ENCODE measurements around the gene IQSEC2. TPM values are rescaled to one million over a fixed set of nuclear protein-coding genes. Genes with fewer than 3 reads are reported as not detected.

IQSEC2 gene
- polyA plus RNA-seq, 3 donors = 6.5 to 31.2 (median 6.9) TPM

DNA sequence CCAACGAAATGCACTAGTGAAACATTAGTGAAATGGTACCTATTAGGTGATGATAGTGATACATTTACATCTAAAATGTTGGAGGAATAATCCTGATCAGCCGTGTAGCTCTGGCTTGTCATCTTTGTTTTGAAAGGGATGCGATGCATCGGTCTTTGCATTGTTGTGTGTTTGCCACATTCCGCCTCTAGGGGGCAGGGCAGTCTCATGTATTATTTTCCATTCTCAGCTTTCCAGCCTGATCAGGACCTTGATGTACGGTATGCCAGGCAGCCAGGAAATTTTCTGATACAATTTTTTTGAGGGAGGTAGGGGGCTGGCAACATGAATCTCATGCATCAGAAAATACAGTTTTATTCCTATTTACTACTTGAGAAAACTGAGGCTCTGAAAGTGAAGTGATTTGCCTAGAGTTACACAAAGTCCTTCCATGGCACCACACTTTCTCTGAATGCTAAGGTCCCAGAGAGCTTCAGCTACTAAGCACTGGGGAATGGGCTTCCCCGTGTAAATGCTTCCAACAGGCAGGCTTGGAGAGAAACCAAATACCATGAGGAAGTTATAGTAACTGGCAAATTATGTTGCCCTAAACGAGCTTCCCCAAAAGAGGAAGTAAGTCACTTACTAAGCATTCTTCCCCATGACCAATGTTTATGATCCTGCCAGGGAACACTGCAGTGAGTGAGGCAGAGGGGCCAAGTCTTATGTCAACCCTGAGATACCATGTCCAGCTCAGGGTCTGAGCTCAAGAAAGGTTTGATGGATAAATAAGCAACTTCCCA, 31.8 kb upstream of the IQSEC2 start:
- H3K27ac ChIP-seq (ENCODE audit: low read depth in 1 of 2, low read length in 2 of 2) = peak overlapping the region; percentile 42 to 72
- Mint-ChIP-seq H3K27ac (peak overlapping the region; percentile 88 to 97 (median 94)), H3K4me3 (peak overlapping the region; percentile 37 to 82), H3K36me3 (peaks cover 0 to 5% of the 10 kb centered on the region in 2 donors), H3K27me3 (ENCODE audit: low read depth in 3 of 3) (peaks cover 0 to 38% (median 2%) of the 10 kb centered on the region in 3 donors), H3K9me3 (no peaks in the 10 kb centered on the region), H3K4me1 (peaks cover 26% of the 10 kb centered on the region)
- peak overlapping the region; percentile 31 for H2AFZ ChIP-seq (ENCODE audit: insufficient read depth, low read depth, low read length, poor library complexity, severe bottlenecking)
- H3K9ac ChIP-seq (ENCODE audit: insufficient read depth, low read length, poor library complexity, severe bottlenecking) = no peak overlapping the region
- WGBS (ENCODE audit: insufficient coverage) = 0% methylated on average over 3 of the region's 8 CpGs
- peak; percentile 80 to 84 (median 81) for DNase-seq
- H3K36me3 ChIP-seq (replicated peaks in 1 of 2; ENCODE audit: control insufficient read depth in 1 of 2, insufficient read depth in 2 of 2, low read length in 2 of 2) = no peaks in the 10 kb centered on the region
- no peaks in the 10 kb centered on the region for H3K9me3 ChIP-seq (replicated peaks in 1 of 2; ENCODE audit: control insufficient read depth in 1 of 2, insufficient read depth in 1 of 2, low read length in 2 of 2)
- H3K27me3 ChIP-seq (ENCODE audit: control insufficient read depth in 2 of 2, insufficient read depth in 2 of 2, low read length in 2 of 2) = no peaks in the 10 kb centered on the region
- H3K4me1 ChIP-seq (ENCODE audit: control insufficient read depth in 1 of 2, insufficient read depth in 2 of 2, low read length in 2 of 2) = peaks cover 22 to 32% of the 10 kb centered on the region in 2 donors
- H3K4me2 ChIP-seq (replicated peaks; ENCODE audit: extremely low read depth, low read length, poor library complexity, severe bottlenecking) = peak overlapping the region; percentile 75
- TF ChIP-seq, protein P1, sequence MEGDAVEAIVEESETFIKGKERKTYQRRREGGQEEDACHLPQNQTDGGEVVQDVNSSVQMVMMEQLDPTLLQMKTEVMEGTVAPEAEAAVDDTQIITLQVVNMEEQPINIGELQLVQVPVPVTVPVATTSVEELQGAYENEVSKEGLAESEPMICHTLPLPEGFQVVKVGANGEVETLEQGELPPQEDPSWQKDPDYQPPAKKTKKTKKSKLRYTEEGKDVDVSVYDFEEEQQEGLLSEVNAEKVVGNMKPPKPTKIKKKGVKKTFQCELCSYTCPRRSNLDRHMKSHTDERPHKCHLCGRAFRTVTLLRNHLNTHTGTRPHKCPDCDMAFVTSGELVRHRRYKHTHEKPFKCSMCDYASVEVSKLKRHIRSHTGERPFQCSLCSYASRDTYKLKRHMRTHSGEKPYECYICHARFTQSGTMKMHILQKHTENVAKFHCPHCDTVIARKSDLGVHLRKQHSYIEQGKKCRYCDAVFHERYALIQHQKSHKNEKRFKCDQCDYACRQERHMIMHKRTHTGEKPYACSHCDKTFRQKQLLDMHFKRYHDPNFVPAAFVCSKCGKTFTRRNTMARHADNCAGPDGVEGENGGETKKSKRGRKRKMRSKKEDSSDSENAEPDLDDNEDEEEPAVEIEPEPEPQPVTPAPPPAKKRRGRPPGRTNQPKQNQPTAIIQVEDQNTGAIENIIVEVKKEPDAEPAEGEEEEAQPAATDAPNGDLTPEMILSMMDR (IDR thresholded peaks at IDR 0.05) = peak; percentile 75
- H3K79me2 ChIP-seq (ENCODE audit: insufficient read depth, low read length) = no peaks in the 10 kb centered on the region
- H3K4me3 ChIP-seq (replicated peaks in 1 of 3; ENCODE audit: low read depth in 2 of 3, low read length in 3 of 3) = peak overlapping the region in 2 of 3 experiments; percentile 14 to 66
- H4K20me1 ChIP-seq (ENCODE audit: insufficient read depth, low read length) = peaks cover 27% of the 10 kb centered on the region
- intact Hi-C loops (cut with micrococcal nuclease) = loop anchor here in 1 of 2 donors (2.0 to 10.0 kb wide), 2 partner anchors 62 to 134 kb away; no protein-coding TSS in a partner anchor

DNA sequence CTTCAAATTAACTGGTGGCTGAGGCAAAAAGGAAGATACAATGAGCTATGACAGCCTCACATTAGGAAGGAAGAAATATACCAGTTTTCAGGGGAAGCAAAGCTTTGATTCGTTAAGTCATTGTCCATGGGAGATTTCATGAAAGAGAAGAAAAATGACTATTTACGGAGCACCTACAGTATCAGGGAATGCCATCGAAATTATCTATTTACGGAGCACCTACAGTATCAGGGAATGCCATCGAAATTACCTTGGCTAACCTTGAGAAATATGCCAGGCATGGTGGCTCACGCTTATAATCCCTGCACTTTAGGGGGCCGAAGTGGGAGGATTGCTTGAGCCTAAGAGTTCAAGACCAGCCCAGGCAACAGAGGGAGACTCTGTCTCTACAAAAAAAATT, 28.5 kb upstream of the IQSEC2 start:
- H3K27me3 ChIP-seq (ENCODE audit: control insufficient read depth in 2 of 2, insufficient read depth in 2 of 2, low read length in 2 of 2) = no peaks in the 10 kb centered on the region
- no peak overlapping the region for H2AFZ ChIP-seq (ENCODE audit: insufficient read depth, low read depth, low read length, poor library complexity, severe bottlenecking)
- Mint-ChIP-seq H3K4me1 (peaks cover 19% of the 10 kb centered on the region), H3K27me3 (ENCODE audit: low read depth in 3 of 3) (peaks cover 0 to 22% (median 2%) of the 10 kb centered on the region in 3 donors), H3K9me3 (peaks cover 0 to 5% (median 0%) of the 10 kb centered on the region in 7 donors), H3K4me3 (no peak overlapping the region), H3K36me3 (no peaks in the 10 kb centered on the region), H3K27ac (no peak overlapping the region)
- H3K79me2 ChIP-seq (ENCODE audit: insufficient read depth, low read length) = no peaks in the 10 kb centered on the region
- DNase-seq = no peak
- H3K36me3 ChIP-seq (replicated peaks in 1 of 2; ENCODE audit: control insufficient read depth in 1 of 2, insufficient read depth in 2 of 2, low read length in 2 of 2) = no peaks in the 10 kb centered on the region
- intact Hi-C loops (cut with micrococcal nuclease) = loop anchor here in 1 of 2 donors (10.0 kb wide), 1 partner anchor 65 kb away; no protein-coding TSS in a partner anchor
- H3K4me2 ChIP-seq (replicated peaks; ENCODE audit: extremely low read depth, low read length, poor library complexity, severe bottlenecking) = no peak overlapping the region
- no CpG with 5 or more reads among the region's 7 CpGs for WGBS (ENCODE audit: insufficient coverage)
- H3K4me3 ChIP-seq (replicated peaks in 1 of 3; ENCODE audit: low read depth in 2 of 3, low read length in 3 of 3) = no peak overlapping the region
- TF ChIP-seq, protein P1 (IDR thresholded peaks at IDR 0.05) = no peak
- H3K27ac ChIP-seq (ENCODE audit: low read depth in 1 of 2, low read length in 2 of 2) = no peak overlapping the region
- H3K4me1 ChIP-seq (ENCODE audit: control insufficient read depth in 1 of 2, insufficient read depth in 2 of 2, low read length in 2 of 2) = peaks cover 19 to 20% of the 10 kb centered on the region in 2 donors
- peaks cover 21% of the 10 kb centered on the region for H4K20me1 ChIP-seq (ENCODE audit: insufficient read depth, low read length)
- no peaks in the 10 kb centered on the region for H3K9me3 ChIP-seq (replicated peaks in 1 of 2; ENCODE audit: control insufficient read depth in 1 of 2, insufficient read depth in 1 of 2, low read length in 2 of 2)
- H3K9ac ChIP-seq (ENCODE audit: insufficient read depth, low read length, poor library complexity, severe bottlenecking) = no peak overlapping the region

Measured in CD14-positive monocyte (primary cell).